ENCODE results near the gene COQ8A.
"Not testable (repeated sequence)": the region's sequence is repeated elsewhere in the genome, so short reads cannot be mapped to it uniquely, and the experiment has no call there.

COQ8A gene

GRCh38 chr1:226953175-226953800 is 13.2 kb downstream of the COQ8A start:
- DNase-seq (ENCODE audit: low read depth) = no peak

- DNase-seq (ENCODE audit: low read depth) = no peak
Observed at GRCh38 chr1:226954337-226954736, 14.2 kb downstream of the COQ8A start.

GRCh38 chr1:226954777-226955176 is 14.7 kb downstream of the COQ8A start:
- DNase-seq (ENCODE audit: low read depth) = no peak

GRCh38 chr1:226955857-226956256 is 15.8 kb downstream of the COQ8A start:
- DNase-seq (ENCODE audit: low read depth) = not testable (repeated sequence)

GRCh38 chr1:226956942-226957713 is 17.0 kb downstream of the COQ8A start:
- DNase-seq (ENCODE audit: low read depth) = no peak

GRCh38 chr1:226957714-226958113 is 17.6 kb downstream of the COQ8A start:
- DNase-seq (ENCODE audit: low read depth) = no peak

- DNase-seq (ENCODE audit: low read depth) = no peak
Observed at GRCh38 chr1:226958300-226958699, 18.2 kb downstream of the COQ8A start.

GRCh38 chr1:226960256-226960655 is 20.2 kb downstream of the COQ8A start:
- no peak for DNase-seq (ENCODE audit: low read depth)

GRCh38 chr1:226960944-226961765 is 21.1 kb downstream of the COQ8A start:
- DNase-seq (ENCODE audit: low read depth) = no peak

- no peak for DNase-seq (ENCODE audit: low read depth)
Observed at GRCh38 chr1:226962421-226963391, 22.6 kb downstream of the COQ8A start.

- DNase-seq (ENCODE audit: low read depth) = no peak
Observed at GRCh38 chr1:226964068-226964425, 24.0 kb downstream of the COQ8A start.

GRCh38 chr1:226964611-226965486 is 24.8 kb downstream of the COQ8A start:
- DNase-seq (ENCODE audit: low read depth) = no peak

- no peak for DNase-seq (ENCODE audit: low read depth)
Observed at GRCh38 chr1:226965581-226966440, 25.7 kb downstream of the COQ8A start.

- DNase-seq (ENCODE audit: low read depth) = no peak
Observed at GRCh38 chr1:226966683-226967082, 26.6 kb downstream of the COQ8A start.

- DNase-seq (ENCODE audit: low read depth) = no peak
Observed at GRCh38 chr1:226967665-226968064, 27.6 kb downstream of the COQ8A start.

- DNase-seq (ENCODE audit: low read depth) = no peak
Observed at GRCh38 chr1:226971765-226972164, 31.7 kb downstream of the COQ8A start.

GRCh38 chr1:226972931-226973330 is 32.8 kb downstream of the COQ8A start:
- DNase-seq (ENCODE audit: low read depth) = no peak

GRCh38 chr1:226973371-226973897 is 33.3 kb downstream of the COQ8A start:
- DNase-seq (ENCODE audit: low read depth) = no peak

GRCh38 chr1:226973898-226974543 is 33.9 kb downstream of the COQ8A start:
- no peak for DNase-seq (ENCODE audit: low read depth)

Measured in activated T-cell treated with anti-CD3 and anti-CD28 coated beads for 24 hours (primary cell).